IMR-90 (cell line): ENCODE data around the gene UGT1A3. TPM values are rescaled to one million over a fixed set of nuclear protein-coding genes. Genes with fewer than 3 reads are reported as not detected.

ENCODE experiments used
- ATAC-seq: fragments of 200-7000 bp; cut with Tn5 transposase; 2 replicates; pipeline ENCODE4 v1.9.1; 2020; ENCODE audit warnings: low read depth, mild to moderate bottlenecking, moderate library complexity
- BruUV-seq: library from RNA; stranded (reverse); fragments of 400-500 nt; replicated peaks from 2 replicates; lab custom pipeline; 2021; lab: Mats Ljungman, UMichigan
- CTCF ChIA-PET: fragments of 300-600 bp; formaldehyde crosslinking; extraction: SDS; loops from one replicate; lab custom pipeline; 2021; ENCODE audit warnings: antibody characterized with exemption; lab: Yijun Ruan, JAX
- POLR2A ChIA-PET: fragments of 300-600 bp; sonication (Branson Sonifier 250); formaldehyde crosslinking; loops from one replicate; lab custom pipeline; 2022; ENCODE audit warnings: antibody characterized with exemption; ENCODE audit not compliant: unreplicated experiment; lab: Charles Lee
- DNase-seq: peaks from one replicate; pipeline ENCODE4 v3.0.0; 2013
- H2AFZ ChIP-seq: replicated peaks from 2 replicates; pipeline ENCODE3; 2013; ENCODE audit warnings: low read length, mild to moderate bottlenecking; ENCODE audit not compliant: poor library complexity
- H2AK5ac ChIP-seq: 2 replicates; pipeline ENCODE4 v1.6.1; 2013; ENCODE audit warnings: low read depth, low read length, inconsistent platforms
- H2AK9ac ChIP-seq: replicated peaks from 2 replicates; pipeline ENCODE3; 2013; ENCODE audit warnings: mild to moderate bottlenecking, low read depth, low read length, moderate library complexity; ENCODE audit not compliant: poor library complexity
- H2BK120ac ChIP-seq: 2 replicates; pipeline ENCODE4 v1.6.1; 2013; ENCODE audit warnings: low read depth, low read length, inconsistent platforms
- H2BK15ac ChIP-seq: 3 replicates; pipeline ENCODE4 v1.6.1; 2013; ENCODE audit warnings: low read depth, low read length, inconsistent platforms
- H2BK20ac ChIP-seq: 2 replicates; pipeline ENCODE4 v1.6.1; 2013; ENCODE audit warnings: low read depth, mild to moderate bottlenecking, inconsistent platforms, low read length, moderate library complexity
- H2BK5ac ChIP-seq: 2 replicates; pipeline ENCODE4 v1.6.1; 2013; ENCODE audit warnings: mild to moderate bottlenecking, low read depth, low read length, inconsistent platforms; ENCODE audit not compliant: poor library complexity, severe bottlenecking
- H3K14ac ChIP-seq: replicated peaks from 2 replicates; pipeline ENCODE4 v1.6.1; 2013; ENCODE audit warnings: low read depth, low read length, inconsistent platforms
- H3K18ac ChIP-seq: 2 replicates; pipeline ENCODE4 v1.6.1; 2013; ENCODE audit warnings: low read depth, low read length, control low read depth
- H3K23ac ChIP-seq: 2 replicates; pipeline ENCODE4 v1.6.1; 2013; ENCODE audit warnings: low read depth, low read length, inconsistent platforms
- H3K27ac ChIP-seq: 2 replicates; pipeline ENCODE4 v1.5.1; 2013; ENCODE audit warnings: mild to moderate bottlenecking, control low read depth, low read length; ENCODE audit not compliant: insufficient read depth
- H3K27me3 ChIP-seq: 2 replicates; pipeline ENCODE4 v1.6.1; 2013; ENCODE audit warnings: low read length; ENCODE audit not compliant: control insufficient read depth, insufficient read depth
- H3K36me3 ChIP-seq: 2 replicates; pipeline ENCODE4 v1.6.1; 2013; ENCODE audit warnings: low read length, mixed read lengths; ENCODE audit not compliant: control insufficient read depth, insufficient read depth
- H3K4ac ChIP-seq: 2 replicates; pipeline ENCODE4 v1.6.1; 2013; ENCODE audit warnings: low read depth, low read length, inconsistent platforms
- H3K4me1 ChIP-seq: 2 replicates; pipeline ENCODE4 v1.6.1; 2013; ENCODE audit warnings: low read length, mixed read lengths; ENCODE audit not compliant: control insufficient read depth, insufficient read depth
- H3K4me2 ChIP-seq: 2 replicates; pipeline ENCODE4 v1.6.1; 2013; ENCODE audit warnings: low read depth, mild to moderate bottlenecking, control low read depth, low read length, moderate library complexity
- H3K4me3 ChIP-seq: 2 replicates; pipeline ENCODE4 v1.5.1; 2013; ENCODE audit warnings: low read depth, mild to moderate bottlenecking, control low read depth, low read length, moderate library complexity; ENCODE audit not compliant: insufficient read depth
- H3K56ac ChIP-seq: 2 replicates; pipeline ENCODE4 v1.6.1; 2013; ENCODE audit warnings: low read length, inconsistent platforms; ENCODE audit not compliant: insufficient read depth; ENCODE audit errors: extremely low read depth
- H3K79me1 ChIP-seq, 2 experiments: 2 replicates each; pipeline ENCODE4 v1.6.1; 2013; ENCODE audit warnings: low read length in 2 of 2, inconsistent platforms in 1 of 2, low read depth in 1 of 2
- H3K9ac ChIP-seq: 2 replicates; pipeline ENCODE4 v1.6.1; 2013; ENCODE audit warnings: low read depth, low read length, control low read depth
- H3K9me1 ChIP-seq: 2 replicates; pipeline ENCODE4 v1.6.1; 2013; ENCODE audit warnings: low read length, inconsistent platforms; ENCODE audit not compliant: insufficient read depth
- H3K9me3 ChIP-seq: 2 replicates; pipeline ENCODE4 v1.6.1; 2013; ENCODE audit warnings: low read length; ENCODE audit not compliant: control insufficient read depth, insufficient read depth
- H4K20me1 ChIP-seq: 2 replicates; pipeline ENCODE4 v1.6.1; 2013; ENCODE audit warnings: low read length, inconsistent platforms; ENCODE audit not compliant: insufficient read depth
- H4K5ac ChIP-seq: 2 replicates; pipeline ENCODE4 v1.6.1; 2013; ENCODE audit warnings: mild to moderate bottlenecking, low read depth, low read length, control low read depth
- H4K8ac ChIP-seq, 2 experiments: 2 replicates each; pipeline ENCODE4 v1.6.1; 2013; ENCODE audit warnings: low read depth in 2 of 2, low read length in 2 of 2, control low read depth in 1 of 2, inconsistent platforms in 1 of 2
- H4K91ac ChIP-seq: 2 replicates; pipeline ENCODE4 v1.6.1; 2013; ENCODE audit warnings: low read depth, low read length, inconsistent platforms; ENCODE audit not compliant: insufficient read depth
- WGBS, 2 experiments: methylation state at CpG; one replicate each; pipeline versions ENCODE4 v1.1.5 to v1.1.7; 2013; ENCODE audit warnings: missing lambda C conversion rate in 2 of 2; ENCODE audit not compliant: insufficient read length in 1 of 2; ENCODE audit errors: extremely low coverage in 2 of 2; 5-methylcytosine and 5-hydroxymethylcytosine counted together
- dilution Hi-C: fragments of 300-500 bp; cut with HindIII; formaldehyde crosslinking; loops from one replicate; pipeline ENCODE4 v1.14.3; 2018; ENCODE audit warnings: low sequenced_read_pairs; ENCODE audit not compliant: unreplicated experiment
- in situ Hi-C: fragments of 300-500 bp; cut with MboI; formaldehyde crosslinking; loops from 3 replicates; pipeline ENCODE4 v1.14.3; 2019; ENCODE audit warnings: low sequenced_read_pairs, inconsistent platforms, mixed read lengths
- intact Hi-C: fragments of 100-400 bp; cut with micrococcal nuclease; formaldehyde crosslinking; loops from 2 replicates; pipeline ENCODE4 v1.10.0; 2022
- polyA plus RNA-seq, 3 experiments: library from polyadenylated mRNA; depleted of rRNA; stranded (reverse); fragments of >200 nt; gene quantifications; 2 replicates each; pipeline ENCODE4 v1.2.3, GENCODE V29; 2012; ENCODE audit warnings: low replicate concordance in 1 of 3
- total RNA-seq: library from RNA; depleted of rRNA; stranded (reverse); fragments of >200 nt; gene quantifications from 2 replicates; pipeline ENCODE4 v1.2.3, GENCODE V29; 2012
- TF ChIP-seq, protein P1 (sequence below): fragments of 150-350 bp; IDR thresholded peaks from 2 replicates; pipeline ENCODE4 v1.6.1; 2016; ENCODE audit warnings: low read depth, mild to moderate bottlenecking, low read length, moderate library complexity, borderline replicate concordance

Gene UGT1A3
- total and polyA plus RNA-seq, 2 of the 4 experiments (the other 2 are of a cell fraction), result not detected

DNA sequence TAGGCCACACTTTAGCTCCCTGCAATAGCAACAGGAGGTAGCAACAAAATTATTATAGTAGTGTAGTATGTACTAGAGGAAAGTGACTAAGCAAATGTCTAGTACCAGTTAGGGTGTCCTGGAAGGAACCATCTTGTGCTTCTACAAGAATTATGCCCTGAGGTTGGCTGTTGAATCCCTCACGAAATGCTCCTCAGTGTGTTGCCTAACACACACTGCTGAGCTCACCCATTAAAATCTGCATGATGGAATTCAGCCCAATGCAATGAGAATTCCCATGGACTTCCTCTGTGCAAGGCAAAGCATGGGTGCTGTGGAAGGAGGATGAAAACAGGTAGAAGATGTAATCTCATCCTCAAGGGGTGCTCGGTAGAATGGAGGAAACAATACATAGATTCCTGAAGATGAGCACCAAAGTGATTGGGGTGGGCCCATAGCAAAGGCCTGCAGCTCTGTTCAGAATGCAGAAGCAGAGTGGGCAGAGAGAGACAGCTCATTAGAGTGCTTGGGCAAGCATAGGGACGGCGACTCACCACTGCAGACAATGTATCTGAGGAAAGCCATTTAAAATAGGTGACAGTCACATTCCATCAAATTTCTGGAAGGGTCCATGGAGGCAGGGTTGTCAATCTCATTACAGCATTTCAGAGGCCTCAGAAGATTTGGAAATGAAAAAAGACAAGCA lies 48.3 kb upstream of the UGT1A3 start:
- Histone ChIP-seq H2AK5ac (no peak overlapping the region), H2AK9ac (no peak overlapping the region), H3K9me1 (no peaks in the 10 kb centered on the region), H3K9ac (no peak overlapping the region), H3K4ac (no peak overlapping the region), H4K20me1 (no peaks in the 10 kb centered on the region), H3K27me3 (peaks cover 2% of the 10 kb centered on the region), H2BK20ac (no peak overlapping the region), H2BK15ac (no peak overlapping the region), H3K9me3 (no peaks in the 10 kb centered on the region), H3K23ac (no peak overlapping the region), H4K8ac (no peak overlapping the region), H3K27ac (no peak overlapping the region), H3K4me2 (no peak overlapping the region), H3K36me3 (no peaks in the 10 kb centered on the region), H3K14ac (no peak overlapping the region), H2BK120ac (no peak overlapping the region), H4K91ac (no peak overlapping the region), H3K4me1 (no peaks in the 10 kb centered on the region), H3K4me3 (no peak overlapping the region), H3K18ac (no peak overlapping the region), H4K5ac (no peak overlapping the region), H2AFZ (no peak overlapping the region), H3K79me1 (no peaks in the 10 kb centered on the region), H3K56ac (no peak overlapping the region), H2BK5ac (no peak overlapping the region)
- ATAC-seq (no peak), DNase-seq (no peak)
- dilution Hi-C loops (no loop called here), intact Hi-C loops (no loop called here), in situ Hi-C loops (no loop called here)
- no TSS peak for BruUV-seq
- TF ChIP-seq, protein P1, sequence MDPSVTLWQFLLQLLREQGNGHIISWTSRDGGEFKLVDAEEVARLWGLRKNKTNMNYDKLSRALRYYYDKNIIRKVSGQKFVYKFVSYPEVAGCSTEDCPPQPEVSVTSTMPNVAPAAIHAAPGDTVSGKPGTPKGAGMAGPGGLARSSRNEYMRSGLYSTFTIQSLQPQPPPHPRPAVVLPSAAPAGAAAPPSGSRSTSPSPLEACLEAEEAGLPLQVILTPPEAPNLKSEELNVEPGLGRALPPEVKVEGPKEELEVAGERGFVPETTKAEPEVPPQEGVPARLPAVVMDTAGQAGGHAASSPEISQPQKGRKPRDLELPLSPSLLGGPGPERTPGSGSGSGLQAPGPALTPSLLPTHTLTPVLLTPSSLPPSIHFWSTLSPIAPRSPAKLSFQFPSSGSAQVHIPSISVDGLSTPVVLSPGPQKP, result no peak
- ChIA-PET CTCF (no interaction called here), POLR2A (no interaction called here)
- WGBS, 2 experiments, result 60% methylated on average over 1 of the region's 4 CpGs; no CpG with 5 or more reads in 1 of the 2 experiments
